Tibial artery (tissue), 4 donors: ENCODE data around the gene TCL1B.

Source experiments
- DNase-seq, 2 donors: peaks; one replicate each; pipeline ENCODE4 v3.0.0-alpha.2; 2019
- H3K27ac ChIP-seq, 2 donors: fragments of 200-600 bp; sonication (generic) in 1 of 2; 1 replicate in 1 of 2; 2 replicates in 1 of 2; pipeline ENCODE4 v1.5.1; 2018 to 2019; ENCODE audit warnings: mild to moderate bottlenecking in 1 of 2
- H3K27me3 ChIP-seq, 2 donors: fragments of 200-600 bp; sonication (generic) in 1 of 2; one replicate each; pipeline versions ENCODE4 v1.5.1 to v1.6.0; 2016 to 2019
- H3K36me3 ChIP-seq, 3 donors: fragments of 200-600 bp; sonication (generic) in 2 of 3; one replicate each; pipeline ENCODE4 v1.5.1; 2016 to 2019; ENCODE audit warnings: mild to moderate bottlenecking in 2 of 3
- H3K4me1 ChIP-seq, 4 donors: fragments of 200-600 bp; sonication (generic) in 2 of 4; 1 replicate in 3 of 4; 2 replicates in 1 of 4; pipeline ENCODE4 v1.5.1; 2016 to 2019
- H3K4me3 ChIP-seq, 2 donors: fragments of 200-600 bp; sonication (generic) in 1 of 2; 1 replicate in 1 of 2; 2 replicates in 1 of 2; pipeline ENCODE4 v1.5.1; 2018 to 2019; ENCODE audit warnings: mild to moderate bottlenecking in 2 of 2
- H3K9me3 ChIP-seq, 3 donors: fragments of 200-600 bp; sonication (generic) in 1 of 3; one replicate each; pipeline ENCODE4 v1.5.1; 2016 to 2019
- CTCF ChIP-seq, 2 experiments: fragments of 200-600 bp in 1 of 2; fragments of 450-650 bp in 1 of 2; IDR thresholded peaks; one replicate each; pipeline ENCODE4 v1.5.1; 2017 to 2019; ENCODE audit warnings: antibody characterized with exemption in 2 of 2, mild to moderate bottlenecking in 1 of 2, moderate library complexity in 1 of 2
- intact Hi-C: fragments of 100-400 bp; cut with DNase I; formaldehyde crosslinking; loops from one replicate; pipeline ENCODE4 v1.15.0; 2023; ENCODE audit warnings: low total_unique reads

TCL1B gene

GRCh38 chr14:95711476-95712176 is 25.4 kb downstream of the TCL1B start:
- TF ChIP-seq CTCF (IDR thresholded peaks at IDR 0.05), result no peak
- H3K9me3 ChIP-seq, result no peaks in the 10 kb centered on the region
- H3K4me3 ChIP-seq, result no peak overlapping the region
- peaks cover 0 to 15% of the 10 kb centered on the region in 2 donors for H3K27me3 ChIP-seq
- no peak overlapping the region for H3K27ac ChIP-seq
- no peaks in the 10 kb centered on the region for H3K36me3 ChIP-seq
- intact Hi-C loops, result no loop called here
- no peak for DNase-seq
- H3K4me1 ChIP-seq, result no peaks in the 10 kb centered on the region

- intact Hi-C loops, result no loop called here
- TF ChIP-seq CTCF (IDR thresholded peaks at IDR 0.05), result no peak
Observed at GRCh38 chr14:95712398-95712797, 26.2 kb downstream of the TCL1B start.

DNA sequence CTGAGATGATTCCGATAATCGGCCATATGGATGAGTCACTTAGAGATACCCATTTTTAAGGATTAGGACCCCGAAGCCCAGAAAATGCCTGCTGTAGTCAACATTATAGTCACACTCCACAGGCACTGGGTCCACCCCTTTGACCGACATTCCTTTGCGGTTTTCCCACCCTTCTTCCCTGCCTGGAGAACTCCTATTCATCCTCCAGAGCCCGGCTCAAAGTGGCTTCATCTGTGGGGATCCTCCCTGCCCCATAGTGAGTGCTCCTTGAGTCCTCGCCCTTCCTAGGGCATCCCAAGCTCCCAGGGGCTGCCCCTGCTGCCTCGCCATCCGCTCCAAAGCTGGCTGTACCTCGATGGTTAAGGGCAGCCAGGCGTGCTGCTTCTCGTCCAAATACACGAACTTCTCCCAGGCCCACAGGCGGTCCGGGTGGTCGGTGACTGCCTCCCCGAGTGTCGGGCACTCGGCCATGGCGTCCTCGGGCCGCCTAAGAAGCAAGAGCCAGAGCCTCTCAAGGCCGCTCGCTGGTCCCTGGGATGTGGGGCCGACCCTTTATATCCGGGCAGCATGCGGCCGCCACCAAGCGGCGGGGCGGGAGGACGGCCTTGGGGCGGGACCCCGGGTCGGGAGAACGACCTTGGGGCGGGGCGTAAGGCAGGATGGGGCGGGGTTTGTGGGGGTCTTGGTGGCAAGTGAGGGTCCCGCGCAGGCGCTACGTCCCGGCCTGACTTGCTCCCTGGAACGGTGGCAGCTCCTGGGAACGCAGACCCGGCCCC is 27.6 kb downstream of the TCL1B start, which contains the start of gene TCL1A:
Gene TCL1A (minus strand): TSS at position 530 of the 776 bp plus-strand sequence. CDS start 59 bp downstream, at position 471.
- H3K4me3 ChIP-seq, result no peak within 1 kb of the TSS
- DNase-seq, result no peak
- H3K9me3 ChIP-seq, result no peaks in the 10 kb centered on the region
- no peak within 1 kb of the TSS for H3K27ac ChIP-seq
- no peaks in the 10 kb centered on the region for H3K36me3 ChIP-seq
- TF ChIP-seq CTCF (IDR thresholded peaks at IDR 0.05), result no peak
- intact Hi-C loops, result no loop called here
- no peaks in the 10 kb centered on the region for H3K4me1 ChIP-seq
- peaks cover 0 to 15% of the 10 kb centered on the region in 2 donors for H3K27me3 ChIP-seq

More at GRCh38 chr14:95712398-95712797, 26.2 kb downstream of the TCL1B start:
- no peaks in the 10 kb centered on the region for H3K9me3 ChIP-seq
- H3K27ac ChIP-seq, result no peak overlapping the region
- no peak for DNase-seq
- H3K27me3 ChIP-seq, result peaks cover 0 to 15% of the 10 kb centered on the region in 2 donors
- no peak overlapping the region for H3K4me3 ChIP-seq
- H3K4me1 ChIP-seq, result no peaks in the 10 kb centered on the region
- no peaks in the 10 kb centered on the region for H3K36me3 ChIP-seq

DNA sequence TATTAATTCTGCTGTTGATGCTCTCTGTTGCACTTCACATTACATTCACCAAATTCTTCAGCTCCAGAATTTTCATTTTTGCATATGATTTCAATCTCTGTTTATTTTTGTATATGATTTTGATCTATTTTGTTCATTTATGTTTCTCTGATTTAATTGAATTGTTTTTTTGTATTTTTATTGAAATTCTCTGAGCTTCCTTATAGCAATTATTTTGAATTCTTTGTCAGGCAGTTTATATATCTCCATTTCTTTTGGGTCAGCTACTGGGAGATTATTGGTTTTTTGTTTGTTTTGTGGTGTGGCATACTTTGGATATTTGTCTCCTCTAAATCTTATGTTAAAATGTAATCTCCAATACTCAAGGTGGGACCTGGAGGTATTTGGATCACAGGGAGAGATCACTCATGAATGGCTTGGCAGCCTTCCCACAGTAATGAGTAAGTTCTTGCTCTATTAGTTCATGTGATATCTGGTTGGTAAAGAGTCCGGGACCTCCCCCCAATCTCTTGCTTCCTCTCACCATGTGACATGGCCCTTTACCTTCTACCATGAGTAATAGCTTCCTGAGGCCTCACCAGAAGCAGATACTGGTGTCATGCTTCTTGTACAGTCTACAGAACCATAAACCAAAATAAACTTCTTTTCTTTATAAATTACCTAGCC is 36.4 kb downstream of the TCL1B start:
- intact Hi-C loops, result no loop called here
- DNase-seq, result no peak
- H3K27ac ChIP-seq, result no peak overlapping the region
- peaks cover 0 to 13% of the 10 kb centered on the region in 2 donors for H3K27me3 ChIP-seq
- H3K4me3 ChIP-seq, result no peak overlapping the region
- H3K36me3 ChIP-seq, result no peaks in the 10 kb centered on the region
- no peaks in the 10 kb centered on the region for H3K4me1 ChIP-seq
- peaks cover 0 to 18% (median 11%) of the 10 kb centered on the region in 3 donors for H3K9me3 ChIP-seq
- no peak for TF ChIP-seq CTCF (IDR thresholded peaks at IDR 0.05)

- DNase-seq, result no peak
Observed at GRCh38 chr14:95725685-95726336, 39.6 kb downstream of the TCL1B start.

More at GRCh38 chr14:95725685-95726336, 39.6 kb downstream of the TCL1B start:
- no peaks in the 10 kb centered on the region for H3K36me3 ChIP-seq
- no peak overlapping the region for H3K4me3 ChIP-seq
- no peak for TF ChIP-seq CTCF (IDR thresholded peaks at IDR 0.05)
- H3K9me3 ChIP-seq, result peaks cover 0 to 18% (median 11%) of the 10 kb centered on the region in 3 donors
- H3K27me3 ChIP-seq, result peaks cover 0 to 17% of the 10 kb centered on the region in 2 donors
- no peak overlapping the region for H3K27ac ChIP-seq
- H3K4me1 ChIP-seq, result no peaks in the 10 kb centered on the region
- intact Hi-C loops, result no loop called here
